HCT116 (cell line): ENCODE results near the gene SLC6A7.

Experiments used
- RAD21 ChIP-seq: IDR thresholded peaks from 2 replicates; pipeline ENCODE4 v1.6.1; 2012; ENCODE audit warnings: low read depth, mild to moderate bottlenecking
- TF ChIP-seq, protein P1 (sequence below): IDR thresholded peaks from 2 replicates; pipeline ENCODE4 v1.6.1; 2012
- TF ChIP-seq, protein P2 (sequence below): IDR thresholded peaks from 2 replicates; pipeline ENCODE4 v1.6.1; 2012; ENCODE audit warnings: low read depth

DNA sequence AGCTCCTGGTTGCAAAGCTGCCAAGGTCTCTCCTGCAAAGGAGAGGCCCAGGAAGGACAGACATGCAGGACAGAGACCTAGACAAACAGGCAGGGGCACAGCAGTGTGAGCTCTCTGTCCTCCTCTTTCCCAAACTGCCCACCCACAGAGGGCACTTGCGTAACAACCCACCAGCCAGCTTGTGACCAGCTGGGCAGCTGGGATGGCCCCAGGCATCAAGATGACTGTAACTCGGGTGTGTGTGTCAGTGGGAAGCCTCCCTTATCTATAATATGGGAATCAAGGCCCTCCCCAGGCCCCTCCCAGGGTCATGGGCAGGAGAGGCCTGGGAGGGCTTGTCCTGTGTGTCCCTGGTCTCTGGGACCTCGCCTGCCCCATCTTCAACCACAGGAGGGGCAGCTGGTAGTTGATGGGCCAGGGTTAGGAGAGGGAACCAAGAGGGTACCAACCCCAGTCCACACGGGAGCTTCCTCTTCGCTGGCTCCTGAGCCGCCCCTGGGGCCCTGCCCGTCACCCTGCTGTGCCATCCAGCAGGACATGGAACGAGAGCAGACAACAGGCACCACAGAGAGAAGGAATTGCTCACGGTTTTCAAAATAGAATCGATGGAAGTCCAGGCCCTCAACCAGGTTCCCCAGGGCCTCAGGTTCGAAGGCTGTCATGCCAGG lies 37.9 kb downstream of the SLC6A7 start:
- TF ChIP-seq, protein P1, sequence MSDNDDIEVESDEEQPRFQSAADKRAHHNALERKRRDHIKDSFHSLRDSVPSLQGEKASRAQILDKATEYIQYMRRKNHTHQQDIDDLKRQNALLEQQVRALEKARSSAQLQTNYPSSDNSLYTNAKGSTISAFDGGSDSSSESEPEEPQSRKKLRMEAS: no peak
- TF ChIP-seq, protein P2, sequence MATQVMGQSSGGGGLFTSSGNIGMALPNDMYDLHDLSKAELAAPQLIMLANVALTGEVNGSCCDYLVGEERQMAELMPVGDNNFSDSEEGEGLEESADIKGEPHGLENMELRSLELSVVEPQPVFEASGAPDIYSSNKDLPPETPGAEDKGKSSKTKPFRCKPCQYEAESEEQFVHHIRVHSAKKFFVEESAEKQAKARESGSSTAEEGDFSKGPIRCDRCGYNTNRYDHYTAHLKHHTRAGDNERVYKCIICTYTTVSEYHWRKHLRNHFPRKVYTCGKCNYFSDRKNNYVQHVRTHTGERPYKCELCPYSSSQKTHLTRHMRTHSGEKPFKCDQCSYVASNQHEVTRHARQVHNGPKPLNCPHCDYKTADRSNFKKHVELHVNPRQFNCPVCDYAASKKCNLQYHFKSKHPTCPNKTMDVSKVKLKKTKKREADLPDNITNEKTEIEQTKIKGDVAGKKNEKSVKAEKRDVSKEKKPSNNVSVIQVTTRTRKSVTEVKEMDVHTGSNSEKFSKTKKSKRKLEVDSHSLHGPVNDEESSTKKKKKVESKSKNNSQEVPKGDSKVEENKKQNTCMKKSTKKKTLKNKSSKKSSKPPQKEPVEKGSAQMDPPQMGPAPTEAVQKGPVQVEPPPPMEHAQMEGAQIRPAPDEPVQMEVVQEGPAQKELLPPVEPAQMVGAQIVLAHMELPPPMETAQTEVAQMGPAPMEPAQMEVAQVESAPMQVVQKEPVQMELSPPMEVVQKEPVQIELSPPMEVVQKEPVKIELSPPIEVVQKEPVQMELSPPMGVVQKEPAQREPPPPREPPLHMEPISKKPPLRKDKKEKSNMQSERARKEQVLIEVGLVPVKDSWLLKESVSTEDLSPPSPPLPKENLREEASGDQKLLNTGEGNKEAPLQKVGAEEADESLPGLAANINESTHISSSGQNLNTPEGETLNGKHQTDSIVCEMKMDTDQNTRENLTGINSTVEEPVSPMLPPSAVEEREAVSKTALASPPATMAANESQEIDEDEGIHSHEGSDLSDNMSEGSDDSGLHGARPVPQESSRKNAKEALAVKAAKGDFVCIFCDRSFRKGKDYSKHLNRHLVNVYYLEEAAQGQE: no peak
- no peak for TF ChIP-seq RAD21
